Caco-2 (cell line): ENCODE results near the gene RPL18A. TPM values are rescaled to one million over a fixed set of nuclear protein-coding genes. Genes with fewer than 3 reads are reported as not detected.
A peak's percentile ranks its signal among the peaks of the same experiment; 100 is the strongest.

Source experiments
- BruUV-seq: library from RNA; stranded (reverse); fragments of 400-500 nt; replicated peaks from 2 replicates; lab custom pipeline; 2021; lab: Mats Ljungman, UMichigan
- CTCF ChIA-PET: fragments of 300-600 bp; sonication (Branson Sonifier 250); formaldehyde crosslinking; loops from one replicate; lab custom pipeline; 2022; ENCODE audit warnings: antibody characterized with exemption; lab: Charles Lee
- POLR2A ChIA-PET: fragments of 300-600 bp; sonication (Branson Sonifier 250); formaldehyde crosslinking; loops from one replicate; lab custom pipeline; 2022; ENCODE audit warnings: antibody characterized with exemption; lab: Charles Lee
- DNase-seq, 2 experiments: peaks; one replicate each; pipeline versions ENCODE4 v3.0.0 to v3.0.0-alpha.2; 2020 to 2022
- H3K27me3 ChIP-seq: replicated peaks from 2 replicates; pipeline ENCODE4 v1.6.0; 2011; ENCODE audit warnings: low read length; ENCODE audit not compliant: control insufficient read depth, insufficient read depth
- H3K36me3 ChIP-seq: 2 replicates; pipeline ENCODE4 v1.5.1; 2011; ENCODE audit warnings: low read length; ENCODE audit not compliant: control insufficient read depth, insufficient read depth
- H3K4me1 ChIP-seq: fragments of 250-450 bp; sonication (Bioruptor Pico); 2 replicates; pipeline ENCODE4 v1.5.1; 2020; ENCODE audit warnings: mild to moderate bottlenecking
- H3K4me3 ChIP-seq: 2 replicates; pipeline ENCODE4 v1.5.1; 2011; ENCODE audit warnings: low read depth, mild to moderate bottlenecking, control low read depth, low read length
- H3K9me3 ChIP-seq: fragments of 250-450 bp; sonication (Bioruptor Pico); 2 replicates; pipeline ENCODE4 v1.5.1; 2020; ENCODE audit warnings: mild to moderate bottlenecking, moderate library complexity
- H3K27ac Mint-ChIP-seq: one replicate; pipeline ENCODE4 v1.8.0; 2022; ENCODE audit warnings: mixed read lengths; ENCODE audit not compliant: unreplicated experiment
- H3K27me3 Mint-ChIP-seq: one replicate; pipeline ENCODE4 v1.8.0; 2022; ENCODE audit warnings: mixed read lengths; ENCODE audit not compliant: insufficient read depth, unreplicated experiment
- H3K36me3 Mint-ChIP-seq: one replicate; pipeline ENCODE4 v1.8.0; 2022; ENCODE audit warnings: mild to moderate bottlenecking, mixed read lengths; ENCODE audit not compliant: insufficient read depth, unreplicated experiment
- H3K4me1 Mint-ChIP-seq: one replicate; pipeline ENCODE4 v1.8.0; 2022; ENCODE audit warnings: low read depth, mixed read lengths; ENCODE audit not compliant: unreplicated experiment
- H3K4me3 Mint-ChIP-seq: one replicate; pipeline ENCODE4 v1.8.0; 2022; ENCODE audit warnings: mild to moderate bottlenecking, moderate library complexity, mixed read lengths; ENCODE audit not compliant: unreplicated experiment
- H3K9me3 Mint-ChIP-seq: one replicate; pipeline ENCODE4 v1.8.0; 2022; ENCODE audit warnings: mixed read lengths; ENCODE audit not compliant: unreplicated experiment
- CTCF ChIP-seq, 2 experiments: fragments of 200-600 bp in 1 of 2; IDR thresholded peaks; 1 replicate in 1 of 2; 2 replicates in 1 of 2; pipeline versions ENCODE4 v1.5.1 to v1.8.0; 2011 to 2022; ENCODE audit warnings: antibody characterized with exemption in 1 of 2, control low read depth in 1 of 2, inconsistent platforms in 1 of 2, low read depth in 1 of 2, low read length in 1 of 2, mild to moderate bottlenecking in 1 of 2, moderate library complexity in 1 of 2; ENCODE audit not compliant: insufficient read depth in 1 of 2, severe bottlenecking in 1 of 2, unreplicated experiment in 1 of 2
- intact Hi-C: fragments of 100-400 bp; cut with micrococcal nuclease; formaldehyde crosslinking; loops from one replicate; pipeline ENCODE4 v1.10.0; 2022; ENCODE audit not compliant: unreplicated experiment
- total RNA-seq: library from RNA; stranded (reverse); gene quantifications from 2 replicates; pipeline ENCODE4 v1.2.3, GENCODE V29; 2022

Gene RPL18A
- total RNA-seq, 1 experiment from 2014 or later: 1,599 TPM

GRCh38 chr19:17866312-17866963 lies 6.7 kb downstream of the RPL18A start:
- no TSS peak for BruUV-seq
- Mint-ChIP-seq H3K36me3 (peaks cover 57% of the 10 kb centered on the region), H3K27me3 (no peaks in the 10 kb centered on the region), H3K9me3 (no peaks in the 10 kb centered on the region), H3K4me3 (peak overlapping the region; percentile 13), H3K4me1 (peaks cover 14% of the 10 kb centered on the region), H3K27ac (peak overlapping the region; percentile 71)
- Histone ChIP-seq H3K4me3 (no peak overlapping the region), H3K9me3 (no peaks in the 10 kb centered on the region), H3K27me3 (no peaks in the 10 kb centered on the region), H3K4me1 (peaks cover 13% of the 10 kb centered on the region), H3K36me3 (peaks cover 9% of the 10 kb centered on the region)
- CTCF ChIA-PET: no interaction called here
- no peak for TF ChIP-seq CTCF (IDR thresholded peaks at IDR 0.05; ENCODE audit: insufficient read depth in 1 of 2, low read depth in 1 of 2, low read length in 1 of 2, severe bottlenecking in 1 of 2, unreplicated experiment in 1 of 2)
- DNase-seq: no peak
- intact Hi-C loops: loop anchor here (5.0 kb wide), 1 partner anchor 131 kb away; no protein-coding TSS in a partner anchor
- POLR2A ChIA-PET: interaction anchor here (0.6 to 1.5 kb wide), 3 partner anchors 66 to 285 kb away, joined by 3 to 5 read pairs (median 5); partner anchors contain the start of gene CCDC124

GRCh38 chr19:17866964-17867486 lies 7.3 kb downstream of the RPL18A start:
- Histone ChIP-seq H3K9me3 (no peaks in the 10 kb centered on the region), H3K4me1 (peaks cover 9% of the 10 kb centered on the region), H3K36me3 (peaks cover 9% of the 10 kb centered on the region), H3K27me3 (no peaks in the 10 kb centered on the region), H3K4me3 (no peak overlapping the region)
- Mint-ChIP-seq H3K4me3 (no peak overlapping the region), H3K27me3 (no peaks in the 10 kb centered on the region), H3K9me3 (no peaks in the 10 kb centered on the region), H3K27ac (peak overlapping the region; percentile 71), H3K36me3 (peaks cover 51% of the 10 kb centered on the region), H3K4me1 (peaks cover 14% of the 10 kb centered on the region)
- no peak for TF ChIP-seq CTCF (IDR thresholded peaks at IDR 0.05; ENCODE audit: insufficient read depth in 1 of 2, low read depth in 1 of 2, low read length in 1 of 2, severe bottlenecking in 1 of 2, unreplicated experiment in 1 of 2)
- no peak for DNase-seq
- no TSS peak for BruUV-seq
- ChIA-PET POLR2A (no interaction called here), CTCF (no interaction called here)
- intact Hi-C loops: loop anchor here (5.0 kb wide), 1 partner anchor 130 kb away; no protein-coding TSS in a partner anchor

GRCh38 chr19:17868669-17869068 lies 9.0 kb downstream of the RPL18A start:
- Mint-ChIP-seq H3K9me3 (no peaks in the 10 kb centered on the region), H3K27ac (no peak overlapping the region)
- CTCF ChIA-PET: no interaction called here

More at GRCh38 chr19:17868669-17869068, 9.0 kb downstream of the RPL18A start:
- H3K27me3 ChIP-seq: no peaks in the 10 kb centered on the region
- H3K36me3 ChIP-seq: peaks cover 2% of the 10 kb centered on the region
- no peak overlapping the region for H3K4me3 ChIP-seq
- intact Hi-C loops: loop anchor here (5.0 kb wide), 1 partner anchor 129 kb away; no protein-coding TSS in a partner anchor
- Mint-ChIP-seq H3K4me1 (peaks cover 14% of the 10 kb centered on the region), H3K27me3 (no peaks in the 10 kb centered on the region), H3K36me3 (peaks cover 35% of the 10 kb centered on the region), H3K4me3 (no peak overlapping the region)
- no TSS peak for BruUV-seq
- DNase-seq: no peak
- H3K4me1 ChIP-seq: peaks cover 9% of the 10 kb centered on the region
- no peak for TF ChIP-seq CTCF (IDR thresholded peaks at IDR 0.05; ENCODE audit: insufficient read depth in 1 of 2, low read depth in 1 of 2, low read length in 1 of 2, severe bottlenecking in 1 of 2, unreplicated experiment in 1 of 2)
- POLR2A ChIA-PET: no interaction called here
- H3K9me3 ChIP-seq: no peaks in the 10 kb centered on the region
